Measurements from ENCODE around the gene HSF4.

The HSF4 gene

DNA sequence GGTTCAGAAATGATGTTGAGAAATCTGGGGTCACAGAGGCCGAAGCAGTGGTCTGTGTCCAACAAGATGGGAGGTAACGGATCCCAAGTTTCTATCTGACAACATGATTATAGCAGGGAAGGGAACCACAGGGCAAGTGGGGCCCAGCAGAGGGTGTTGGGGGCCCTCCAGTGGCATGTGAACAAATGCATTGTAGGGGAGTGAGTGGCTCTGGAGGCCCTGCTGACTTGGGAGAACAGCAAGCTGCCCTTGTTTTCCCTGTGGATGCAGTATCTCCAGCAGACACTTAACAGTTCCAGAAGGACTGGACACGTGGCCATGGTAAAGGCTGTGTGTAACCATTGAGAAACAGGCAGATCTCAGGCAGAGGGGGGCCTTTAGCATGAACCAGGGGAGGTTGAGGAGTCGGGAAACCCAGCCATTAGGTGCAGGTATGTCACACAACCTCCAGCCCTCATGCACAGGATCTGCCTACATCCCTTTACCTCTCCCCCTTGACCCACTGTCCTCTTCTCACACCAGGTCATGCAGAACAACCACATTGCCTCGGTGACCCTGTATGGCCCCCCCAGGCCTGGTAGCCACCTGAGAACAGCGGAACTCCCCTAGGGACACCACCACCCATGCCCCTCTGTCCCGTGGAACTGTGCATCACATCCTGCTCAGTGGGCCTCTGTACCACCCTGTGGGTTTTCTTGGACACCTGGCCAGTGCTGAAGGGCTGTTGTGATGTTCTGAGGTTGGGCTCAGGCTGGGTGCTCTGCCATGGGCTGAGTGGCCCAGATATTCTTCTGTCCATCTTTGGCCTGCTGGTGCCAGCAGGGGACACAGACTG, 17.8 kb upstream of the HSF4 start (continued):
- TF ChIP-seq, protein P1, sequence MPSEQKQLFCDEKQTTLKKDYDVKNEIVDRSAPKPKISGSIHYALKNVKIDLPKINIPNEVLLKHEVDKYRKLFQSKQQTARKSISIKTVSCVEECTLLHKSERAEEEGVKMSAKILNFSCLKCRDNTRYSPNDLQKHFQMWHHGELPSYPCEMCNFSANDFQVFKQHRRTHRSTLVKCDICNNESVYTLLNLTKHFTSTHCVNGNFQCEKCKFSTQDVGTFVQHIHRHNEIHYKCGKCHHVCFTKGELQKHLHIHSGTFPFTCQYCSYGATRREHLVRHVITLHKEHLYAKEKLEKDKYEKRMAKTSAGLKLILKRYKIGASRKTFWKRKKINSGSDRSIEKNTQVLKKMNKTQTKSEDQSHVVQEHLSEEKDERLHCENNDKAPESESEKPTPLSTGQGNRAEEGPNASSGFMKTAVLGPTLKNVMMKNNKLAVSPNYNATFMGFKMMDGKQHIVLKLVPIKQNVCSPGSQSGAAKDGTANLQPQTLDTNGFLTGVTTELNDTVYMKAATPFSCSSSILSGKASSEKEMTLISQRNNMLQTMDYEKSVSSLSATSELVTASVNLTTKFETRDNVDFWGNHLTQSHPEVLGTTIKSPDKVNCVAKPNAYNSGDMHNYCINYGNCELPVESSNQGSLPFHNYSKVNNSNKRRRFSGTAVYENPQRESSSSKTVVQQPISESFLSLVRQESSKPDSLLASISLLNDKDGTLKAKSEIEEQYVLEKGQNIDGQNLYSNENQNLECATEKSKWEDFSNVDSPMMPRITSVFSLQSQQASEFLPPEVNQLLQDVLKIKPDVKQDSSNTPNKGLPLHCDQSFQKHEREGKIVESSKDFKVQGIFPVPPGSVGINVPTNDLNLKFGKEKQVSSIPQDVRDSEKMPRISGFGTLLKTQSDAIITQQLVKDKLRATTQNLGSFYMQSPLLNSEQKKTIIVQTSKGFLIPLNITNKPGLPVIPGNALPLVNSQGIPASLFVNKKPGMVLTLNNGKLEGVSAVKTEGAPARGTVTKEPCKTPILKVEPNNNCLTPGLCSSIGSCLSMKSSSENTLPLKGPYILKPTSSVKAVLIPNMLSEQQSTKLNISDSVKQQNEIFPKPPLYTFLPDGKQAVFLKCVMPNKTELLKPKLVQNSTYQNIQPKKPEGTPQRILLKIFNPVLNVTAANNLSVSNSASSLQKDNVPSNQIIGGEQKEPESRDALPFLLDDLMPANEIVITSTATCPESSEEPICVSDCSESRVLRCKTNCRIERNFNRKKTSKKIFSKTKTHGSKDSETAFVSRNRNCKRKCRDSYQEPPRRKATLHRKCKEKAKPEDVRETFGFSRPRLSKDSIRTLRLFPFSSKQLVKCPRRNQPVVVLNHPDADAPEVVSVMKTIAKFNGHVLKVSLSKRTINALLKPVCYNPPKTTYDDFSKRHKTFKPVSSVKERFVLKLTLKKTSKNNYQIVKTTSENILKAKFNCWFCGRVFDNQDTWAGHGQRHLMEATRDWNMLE (tag by site-specific recombination; conservative IDR thresholded peaks at IDR 0.05; ENCODE audit: low read depth): no peak
- no peak for TF ChIP-seq TRIM28 (IDR thresholded peaks at IDR 0.05; ENCODE audit: borderline replicate concordance, low read length)

DNA sequence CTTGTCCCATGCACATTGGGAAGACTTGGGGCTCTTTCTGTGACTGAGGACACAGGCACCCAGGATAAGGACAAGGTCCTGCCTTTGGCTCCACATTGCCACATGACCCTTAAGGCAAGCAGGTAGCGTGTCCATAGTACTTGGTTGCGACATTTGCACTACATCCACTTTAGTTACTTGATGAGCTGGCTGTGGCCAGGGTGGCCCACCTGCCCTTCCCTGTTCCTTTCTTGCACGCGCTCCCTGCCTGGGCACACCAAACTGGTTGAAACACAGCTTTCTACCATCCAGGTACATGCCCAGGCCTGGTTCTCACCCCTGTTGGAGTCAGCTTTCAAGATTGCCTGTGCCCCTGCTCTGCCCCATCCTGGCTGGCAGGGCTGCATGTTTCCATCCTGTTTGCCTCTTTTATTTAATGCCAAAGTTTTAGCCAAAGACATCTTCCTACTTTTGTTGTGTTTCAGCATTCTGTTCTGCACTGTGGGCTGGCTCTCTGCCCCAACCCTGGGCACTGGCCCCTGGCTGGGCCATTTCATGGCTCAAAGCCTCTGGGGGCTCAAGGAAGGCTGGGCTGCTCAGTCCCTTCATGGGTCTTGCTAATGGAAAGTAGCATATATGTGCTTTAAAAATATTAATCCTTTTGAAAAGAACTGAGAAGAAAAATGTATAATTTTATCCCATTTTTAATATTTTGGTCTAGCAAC, 17.0 kb upstream of the HSF4 start:
- no peaks in the 10 kb centered on the region for H3K9me3 ChIP-seq (ENCODE audit: control insufficient read depth, insufficient read depth, low read depth, low read length)
- H3K4me3 ChIP-seq (ENCODE audit: low read depth, low read length): no peak overlapping the region
- H3K4me1 ChIP-seq (ENCODE audit: control insufficient read depth, insufficient read depth, low read length): 0 out of 2 replicates have a peak, but pooled peaks cover 3% of the 10 kb centered on the region
- TF ChIP-seq, protein P2, sequence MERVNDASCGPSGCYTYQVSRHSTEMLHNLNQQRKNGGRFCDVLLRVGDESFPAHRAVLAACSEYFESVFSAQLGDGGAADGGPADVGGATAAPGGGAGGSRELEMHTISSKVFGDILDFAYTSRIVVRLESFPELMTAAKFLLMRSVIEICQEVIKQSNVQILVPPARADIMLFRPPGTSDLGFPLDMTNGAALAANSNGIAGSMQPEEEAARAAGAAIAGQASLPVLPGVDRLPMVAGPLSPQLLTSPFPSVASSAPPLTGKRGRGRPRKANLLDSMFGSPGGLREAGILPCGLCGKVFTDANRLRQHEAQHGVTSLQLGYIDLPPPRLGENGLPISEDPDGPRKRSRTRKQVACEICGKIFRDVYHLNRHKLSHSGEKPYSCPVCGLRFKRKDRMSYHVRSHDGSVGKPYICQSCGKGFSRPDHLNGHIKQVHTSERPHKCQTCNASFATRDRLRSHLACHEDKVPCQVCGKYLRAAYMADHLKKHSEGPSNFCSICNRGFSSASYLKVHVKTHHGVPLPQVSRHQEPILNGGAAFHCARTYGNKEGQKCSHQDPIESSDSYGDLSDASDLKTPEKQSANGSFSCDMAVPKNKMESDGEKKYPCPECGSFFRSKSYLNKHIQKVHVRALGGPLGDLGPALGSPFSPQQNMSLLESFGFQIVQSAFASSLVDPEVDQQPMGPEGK (tag by site-specific recombination; IDR thresholded peaks at IDR 0.05): no peak
- no peak for TF ChIP-seq REPIN1 (tag by site-specific recombination; IDR thresholded peaks at IDR 0.05; ENCODE audit: low read depth)
- TF ChIP-seq, protein P3, sequence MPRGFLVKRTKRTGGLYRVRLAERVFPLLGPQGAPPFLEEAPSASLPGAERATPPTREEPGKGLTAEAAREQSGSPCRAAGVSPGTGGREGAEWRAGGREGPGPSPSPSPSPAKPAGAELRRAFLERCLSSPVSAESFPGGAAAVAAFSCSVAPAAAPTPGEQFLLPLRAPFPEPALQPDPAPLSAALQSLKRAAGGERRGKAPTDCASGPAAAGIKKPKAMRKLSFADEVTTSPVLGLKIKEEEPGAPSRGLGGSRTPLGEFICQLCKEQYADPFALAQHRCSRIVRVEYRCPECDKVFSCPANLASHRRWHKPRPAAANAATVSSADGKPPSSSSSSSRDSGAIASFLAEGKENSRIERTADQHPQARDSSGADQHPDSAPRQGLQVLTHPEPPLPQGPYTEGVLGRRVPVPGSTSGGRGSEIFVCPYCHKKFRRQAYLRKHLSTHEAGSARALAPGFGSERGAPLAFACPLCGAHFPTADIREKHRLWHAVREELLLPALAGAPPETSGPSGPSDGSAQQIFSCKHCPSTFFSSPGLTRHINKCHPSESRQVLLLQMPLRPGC (tag by site-specific recombination; IDR thresholded peaks at IDR 0.05): no peak
- no peak for TF ChIP-seq ZNF510 (tag by site-specific recombination; IDR thresholded peaks at IDR 0.05; ENCODE audit: insufficient replicate concordance)
- TF ChIP-seq, protein P1 (tag by site-specific recombination; conservative IDR thresholded peaks at IDR 0.05; ENCODE audit: low read depth): no peak
- TF ChIP-seq, protein P4, sequence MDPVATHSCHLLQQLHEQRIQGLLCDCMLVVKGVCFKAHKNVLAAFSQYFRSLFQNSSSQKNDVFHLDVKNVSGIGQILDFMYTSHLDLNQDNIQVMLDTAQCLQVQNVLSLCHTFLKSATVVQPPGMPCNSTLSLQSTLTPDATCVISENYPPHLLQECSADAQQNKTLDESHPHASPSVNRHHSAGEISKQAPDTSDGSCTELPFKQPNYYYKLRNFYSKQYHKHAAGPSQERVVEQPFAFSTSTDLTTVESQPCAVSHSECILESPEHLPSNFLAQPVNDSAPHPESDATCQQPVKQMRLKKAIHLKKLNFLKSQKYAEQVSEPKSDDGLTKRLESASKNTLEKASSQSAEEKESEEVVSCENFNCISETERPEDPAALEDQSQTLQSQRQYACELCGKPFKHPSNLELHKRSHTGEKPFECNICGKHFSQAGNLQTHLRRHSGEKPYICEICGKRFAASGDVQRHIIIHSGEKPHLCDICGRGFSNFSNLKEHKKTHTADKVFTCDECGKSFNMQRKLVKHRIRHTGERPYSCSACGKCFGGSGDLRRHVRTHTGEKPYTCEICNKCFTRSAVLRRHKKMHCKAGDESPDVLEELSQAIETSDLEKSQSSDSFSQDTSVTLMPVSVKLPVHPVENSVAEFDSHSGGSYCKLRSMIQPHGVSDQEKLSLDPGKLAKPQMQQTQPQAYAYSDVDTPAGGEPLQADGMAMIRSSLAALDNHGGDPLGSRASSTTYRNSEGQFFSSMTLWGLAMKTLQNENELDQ (tag by site-specific recombination; IDR thresholded peaks at IDR 0.05; ENCODE audit: low read depth): no peak
- TF ChIP-seq KLF9 (tag by site-specific recombination; IDR thresholded peaks at IDR 0.05; ENCODE audit: low read depth): no peak
- no peak for TF ChIP-seq ZNF175 (tag by site-specific recombination; IDR thresholded peaks at IDR 0.05)
- no peak for TF ChIP-seq ZNF2 (tag by site-specific recombination; IDR thresholded peaks at IDR 0.05)
- no peak for TF ChIP-seq ZNF76 (tag by site-specific recombination; IDR thresholded peaks at IDR 0.05; ENCODE audit: borderline replicate concordance, low read depth)
- no peak for TF ChIP-seq ZNF138 (tag by site-specific recombination; IDR thresholded peaks at IDR 0.05; ENCODE audit: borderline replicate concordance)
- ChIA-PET CTCF (no interaction called here), POLR2A (no interaction called here)
- peaks cover 8 to 69% of the 10 kb centered on the region in 2 experiments; a peak in 2 of 3 replicates for H3K36me3 ChIP-seq (ENCODE audit: control insufficient read depth in 2 of 2, insufficient read depth in 1 of 2, low read length in 2 of 2)
- H3K27ac ChIP-seq (ENCODE audit: extremely low read depth, low read depth, low read length): no peak overlapping the region
